Stimulated activated CD8-positive, alpha-beta memory T cell treated with anti-CD3 and anti-CD28 coated beads, Interleukin-7, amount 100 ng/mL, for 24 hours (primary cell): Measurements from ENCODE around the gene IGFBP2.
A peak's percentile ranks its signal among the peaks of the same experiment; 100 is the strongest.

Source experiments
- DNase-seq: peaks from one replicate; pipeline ENCODE4 v3.0.0-alpha.2; 2020; ENCODE audit warnings: low read depth

Gene IGFBP2

GRCh38 chr2:216663846-216664245 is 30.6 kb downstream of the IGFBP2 start:
- DNase-seq = no peak

- no peak for DNase-seq
Observed at GRCh38 chr2:216664593-216665034, 31.4 kb downstream of the IGFBP2 start.

- DNase-seq = no peak
Observed at GRCh38 chr2:216665242-216665641, 32.0 kb downstream of the IGFBP2 start.

GRCh38 chr2:216665717-216666116 is 32.5 kb downstream of the IGFBP2 start:
- no peak for DNase-seq

- peak; percentile 24 for DNase-seq
Observed at GRCh38 chr2:216666461-216667233, 33.4 kb downstream of the IGFBP2 start.

GRCh38 chr2:216670266-216671080 is 37.3 kb downstream of the IGFBP2 start:
- no peak for DNase-seq

GRCh38 chr2:216671081-216671411 is 37.8 kb downstream of the IGFBP2 start:
- no peak for DNase-seq

GRCh38 chr2:216671791-216672343 is 38.6 kb downstream of the IGFBP2 start:
- DNase-seq = no peak

- DNase-seq = no peak
Observed at GRCh38 chr2:216672466-216672865, 39.2 kb downstream of the IGFBP2 start.

GRCh38 chr2:216673021-216673420 is 39.8 kb downstream of the IGFBP2 start:
- DNase-seq = no peak

- no peak for DNase-seq
Observed at GRCh38 chr2:216673609-216674008, 40.4 kb downstream of the IGFBP2 start.

GRCh38 chr2:216674376-216674775 is 41.2 kb downstream of the IGFBP2 start:
- no peak for DNase-seq

GRCh38 chr2:216676630-216677029 is 43.4 kb downstream of the IGFBP2 start:
- no peak for DNase-seq

- DNase-seq = no peak
Observed at GRCh38 chr2:216677439-216678097, 44.3 kb downstream of the IGFBP2 start.

- no peak for DNase-seq
Observed at GRCh38 chr2:216678098-216678465, 44.9 kb downstream of the IGFBP2 start.

GRCh38 chr2:216678813-216679657 is 45.8 kb downstream of the IGFBP2 start:
- DNase-seq = no peak

- no peak for DNase-seq
Observed at GRCh38 chr2:216679658-216680024, 46.4 kb downstream of the IGFBP2 start.

- no peak for DNase-seq
Observed at GRCh38 chr2:216680951-216681629, 47.9 kb downstream of the IGFBP2 start.

- DNase-seq = no peak
Observed at GRCh38 chr2:216681683-216682082, 48.5 kb downstream of the IGFBP2 start.

GRCh38 chr2:216683846-216684245 is 50.6 kb downstream of the IGFBP2 start:
- DNase-seq = no peak

GRCh38 chr2:216685327-216685875 is 52.2 kb downstream of the IGFBP2 start:
- no peak for DNase-seq
